HG03135 (cell line): ENCODE data around the gene RPS21.
A peak's percentile ranks its signal among the peaks of the same experiment; 100 is the strongest.

Experiments
- ATAC-seq: cut with Tn5 transposase; IDR thresholded peaks from one replicate; pipeline ENCODE4 v1.9.1; 2021; ENCODE audit warnings: mild to moderate bottlenecking, moderate library complexity; ENCODE audit not compliant: unreplicated experiment

The RPS21 gene

GRCh38 chr20:62386383-62387218, at the start of gene RPS21:
Gene RPS21 (plus strand): TSS chr20:62387103. CDS start chr20:62387339, 236 bp downstream.
- peak; percentile 61 for ATAC-seq

- ATAC-seq: no peak
These were observed 49.2 kb upstream of the RPS21 start for GRCh38 chr20:62337558-62338293.

- no peak for ATAC-seq
These were observed 48.6 kb upstream of the RPS21 start for GRCh38 chr20:62338294-62338620.

GRCh38 chr20:62339647-62340062, 47.2 kb upstream of the RPS21 start:
- ATAC-seq: peak; percentile 53

- ATAC-seq: no peak
These were observed 44.0 kb upstream of the RPS21 start for GRCh38 chr20:62342910-62343309.

GRCh38 chr20:62344092-62344491, 42.8 kb upstream of the RPS21 start:
- ATAC-seq: no peak

GRCh38 chr20:62344782-62345181, 42.1 kb upstream of the RPS21 start:
- no peak for ATAC-seq

GRCh38 chr20:62345681-62346370, 41.1 kb upstream of the RPS21 start:
- ATAC-seq: no peak

GRCh38 chr20:62346398-62347150, 40.3 kb upstream of the RPS21 start:
- ATAC-seq: no peak

- no peak for ATAC-seq
These were observed 39.8 kb upstream of the RPS21 start for GRCh38 chr20:62347151-62347404.

- ATAC-seq: no peak
These were observed 39.5 kb upstream of the RPS21 start for GRCh38 chr20:62347445-62347844.

- no peak for ATAC-seq
These were observed 38.3 kb upstream of the RPS21 start for GRCh38 chr20:62348604-62349003.

- no peak for ATAC-seq
These were observed 37.3 kb upstream of the RPS21 start for GRCh38 chr20:62349556-62350097.

GRCh38 chr20:62350098-62350628, 36.7 kb upstream of the RPS21 start:
- no peak for ATAC-seq

- ATAC-seq: no peak
These were observed 36.1 kb upstream of the RPS21 start for GRCh38 chr20:62350629-62351422.

- no peak for ATAC-seq
These were observed 35.2 kb upstream of the RPS21 start for GRCh38 chr20:62351469-62352401.

- ATAC-seq: no peak
These were observed 34.3 kb upstream of the RPS21 start for GRCh38 chr20:62352402-62353288.
